CD4-positive, CD25-positive, alpha-beta regulatory T cell (primary cell): ENCODE measurements around the gene ERBB4. TPM values are rescaled to one million over a fixed set of nuclear protein-coding genes. Genes with fewer than 3 reads are reported as not detected.

ENCODE experiments used
- ATAC-seq, 2 donors: fragments of 150-1000 bp; cut with Tn5 transposase; one replicate each; pipeline ENCODE4 v1.10.0; 2021; ENCODE audit warnings: low read depth in 2 of 2, moderate number of reproducible peaks in 2 of 2, moderate library complexity in 1 of 2
- DNase-seq, 3 donors: peaks; one replicate each; pipeline versions ENCODE4 v3.0.0 to v3.0.0-alpha.2; 2012 to 2022; ENCODE audit warnings: mixed read lengths in 1 of 3
- H3K27ac ChIP-seq: one replicate; pipeline ENCODE4 v1.7.0; 2013; ENCODE audit warnings: mild to moderate bottlenecking, low read length; ENCODE audit not compliant: insufficient read depth, poor library complexity, severe bottlenecking
- H3K27me3 ChIP-seq: one replicate; pipeline ENCODE4 v1.7.0; 2013; ENCODE audit warnings: low read length; ENCODE audit not compliant: control insufficient read depth, insufficient read depth
- H3K36me3 ChIP-seq: one replicate; pipeline ENCODE4 v1.7.0; 2013; ENCODE audit warnings: mild to moderate bottlenecking, low read length, moderate library complexity; ENCODE audit not compliant: control insufficient read depth, insufficient read depth
- H3K4me1 ChIP-seq: 2 replicates; pipeline ENCODE4 v1.7.0; 2013; ENCODE audit warnings: mild to moderate bottlenecking, low read length; ENCODE audit not compliant: insufficient read depth, control insufficient read depth, poor library complexity, severe bottlenecking
- H3K4me3 ChIP-seq: one replicate; pipeline ENCODE4 v1.7.0; 2013; ENCODE audit warnings: low read depth, mild to moderate bottlenecking, low read length, moderate library complexity
- H3K9me3 ChIP-seq, 2 experiments: 1 replicate in 1 of 2; 2 replicates in 1 of 2; pipeline ENCODE4 v1.7.0; 2013; ENCODE audit warnings: low read length in 2 of 2, mild to moderate bottlenecking in 1 of 2, moderate library complexity in 1 of 2; ENCODE audit not compliant: control insufficient read depth in 2 of 2
- H3K27ac Mint-ChIP-seq, 3 donors: one replicate each; pipeline ENCODE4 v1.8.0; 2020 to 2022; ENCODE audit warnings: mild to moderate bottlenecking in 3 of 3, mixed read lengths in 3 of 3, moderate library complexity in 2 of 3
- H3K27me3 Mint-ChIP-seq: one replicate; pipeline ENCODE4 v1.8.0; 2022; ENCODE audit warnings: mild to moderate bottlenecking, mixed read lengths
- H3K36me3 Mint-ChIP-seq: one replicate; pipeline ENCODE4 v1.8.0; 2020; ENCODE audit warnings: mixed read lengths
- H3K4me1 Mint-ChIP-seq, 4 donors: one replicate each; pipeline ENCODE4 v1.8.0; 2020 to 2022; ENCODE audit warnings: mixed read lengths in 4 of 4, mild to moderate bottlenecking in 1 of 4
- H3K4me3 Mint-ChIP-seq, 4 donors: one replicate each; pipeline ENCODE4 v1.8.0; 2020 to 2022; ENCODE audit warnings: mild to moderate bottlenecking in 4 of 4, mixed read lengths in 4 of 4, moderate library complexity in 3 of 4
- H3K9me3 Mint-ChIP-seq, 7 donors: one replicate each; pipeline ENCODE4 v1.8.0; 2020 to 2022; ENCODE audit warnings: mixed read lengths in 7 of 7, mild to moderate bottlenecking in 3 of 7, moderate library complexity in 2 of 7
- polyA plus RNA-seq, 4 donors: library from polyadenylated mRNA; unstranded; fragments of 300-500 nt; fragmentation: Illumina TruSeq; gene quantifications; one replicate each; pipeline ENCODE4 v1.2.3, GENCODE V29; 2021
- total RNA-seq: library from RNA; stranded (reverse); gene quantifications from one replicate; pipeline ENCODE4 v1.2.3, GENCODE V29; 2022

ERBB4 gene
- total and polyA plus RNA-seq, 5 donors from 2014 or later, result not detected

DNA sequence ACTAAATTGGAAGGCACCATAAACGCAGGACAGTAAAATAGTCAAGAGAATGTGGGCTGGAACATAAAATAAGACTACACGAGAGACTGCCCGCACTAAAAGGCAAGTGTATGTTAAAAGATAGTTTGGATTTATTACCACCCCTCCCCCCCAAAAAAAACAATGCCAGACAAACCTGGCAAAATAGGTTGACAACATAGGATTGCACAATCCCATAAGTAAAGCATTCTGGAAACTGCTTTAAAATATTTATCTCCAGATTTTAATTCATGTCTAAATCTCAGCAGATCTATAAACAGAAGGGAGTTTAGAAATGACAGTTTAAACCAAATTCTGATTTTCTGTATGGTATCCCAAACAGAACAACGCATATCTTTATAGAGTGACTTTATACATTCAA is 455.1 kb downstream of the ERBB4 start:
- DNase-seq (no peak), ATAC-seq (no peak)
- no peak overlapping the region for H3K4me3 ChIP-seq
- no peaks in the 10 kb centered on the region for H3K27me3 Mint-ChIP-seq
- H3K27ac ChIP-seq, result no peak overlapping the region
- peaks cover 0 to 6% (median 1%) of the 10 kb centered on the region in 7 donors for H3K9me3 Mint-ChIP-seq
- H3K36me3 Mint-ChIP-seq, result no peaks in the 10 kb centered on the region
- no peak overlapping the region for H3K27ac Mint-ChIP-seq
- H3K36me3 ChIP-seq, result no peaks in the 10 kb centered on the region
- no peaks in the 10 kb centered on the region for H3K9me3 ChIP-seq
- no peak overlapping the region for H3K4me3 Mint-ChIP-seq
- H3K4me1 Mint-ChIP-seq, result no peaks in the 10 kb centered on the region
- H3K4me1 ChIP-seq, result no peaks in the 10 kb centered on the region
- no peaks in the 10 kb centered on the region for H3K27me3 ChIP-seq

DNA sequence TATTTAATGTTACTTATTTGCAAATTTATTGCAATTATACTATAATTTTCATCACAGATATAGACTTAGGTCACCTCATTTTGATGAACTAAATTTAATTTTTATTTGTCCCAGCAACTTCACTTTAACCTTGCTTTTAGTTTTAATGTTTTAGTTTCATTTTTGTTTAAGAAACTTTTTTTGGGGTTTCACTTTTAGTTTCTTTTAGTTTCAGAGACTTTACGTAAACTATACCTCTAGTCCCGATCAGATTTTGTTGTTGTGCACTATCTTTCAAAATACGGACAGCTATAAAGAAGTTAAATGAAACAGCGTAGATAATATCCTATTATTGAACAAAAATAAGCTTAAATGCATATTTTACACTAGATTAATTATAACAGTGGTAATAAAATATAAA is 460.5 kb downstream of the ERBB4 start:
- no peaks in the 10 kb centered on the region for H3K4me1 ChIP-seq
- no peak overlapping the region for H3K27ac Mint-ChIP-seq
- H3K4me1 Mint-ChIP-seq, result no peaks in the 10 kb centered on the region
- peaks cover 0 to 5% (median 0%) of the 10 kb centered on the region in 7 donors for H3K9me3 Mint-ChIP-seq
- H3K27me3 ChIP-seq, result no peaks in the 10 kb centered on the region
- H3K27me3 Mint-ChIP-seq, result no peaks in the 10 kb centered on the region
- H3K36me3 ChIP-seq, result no peaks in the 10 kb centered on the region
- peak in 1 of 3 donors; percentile 2 for DNase-seq
- H3K36me3 Mint-ChIP-seq, result no peaks in the 10 kb centered on the region
- H3K9me3 ChIP-seq, result no peaks in the 10 kb centered on the region
- no peak overlapping the region for H3K4me3 ChIP-seq
- no peak for ATAC-seq
- H3K27ac ChIP-seq, result no peak overlapping the region
- H3K4me3 Mint-ChIP-seq, result no peak overlapping the region

DNA sequence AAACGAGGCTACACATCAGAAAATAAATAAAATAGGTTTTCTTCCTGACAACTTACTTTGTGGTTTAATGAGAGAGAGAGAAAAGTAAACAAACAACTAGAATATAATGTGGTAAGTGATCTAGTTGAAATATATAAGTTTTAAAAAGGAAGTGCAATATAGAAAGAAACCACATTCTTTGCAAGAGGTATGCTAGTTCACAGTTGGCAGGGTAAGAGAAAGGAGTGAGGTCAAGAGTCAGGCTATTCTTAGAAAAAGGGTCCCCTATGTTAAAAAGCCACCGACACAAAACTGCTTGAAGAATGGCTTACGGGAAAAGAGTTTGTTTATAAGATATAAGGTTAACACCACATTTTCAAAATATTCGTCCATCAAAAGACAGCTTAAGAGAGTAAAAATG is 462.1 kb downstream of the ERBB4 start:
- no peaks in the 10 kb centered on the region for H3K36me3 ChIP-seq
- H3K36me3 Mint-ChIP-seq, result no peaks in the 10 kb centered on the region
- H3K4me1 ChIP-seq, result no peaks in the 10 kb centered on the region
- H3K4me3 Mint-ChIP-seq, result no peak overlapping the region
- peaks cover 0 to 5% (median 0%) of the 10 kb centered on the region in 7 donors for H3K9me3 Mint-ChIP-seq
- H3K4me3 ChIP-seq, result no peak overlapping the region
- no peaks in the 10 kb centered on the region for H3K4me1 Mint-ChIP-seq
- no peak overlapping the region for H3K27ac Mint-ChIP-seq
- H3K9me3 ChIP-seq, result no peaks in the 10 kb centered on the region
- DNase-seq (no peak), ATAC-seq (no peak)
- no peaks in the 10 kb centered on the region for H3K27me3 Mint-ChIP-seq
- no peak overlapping the region for H3K27ac ChIP-seq
- no peaks in the 10 kb centered on the region for H3K27me3 ChIP-seq

DNA sequence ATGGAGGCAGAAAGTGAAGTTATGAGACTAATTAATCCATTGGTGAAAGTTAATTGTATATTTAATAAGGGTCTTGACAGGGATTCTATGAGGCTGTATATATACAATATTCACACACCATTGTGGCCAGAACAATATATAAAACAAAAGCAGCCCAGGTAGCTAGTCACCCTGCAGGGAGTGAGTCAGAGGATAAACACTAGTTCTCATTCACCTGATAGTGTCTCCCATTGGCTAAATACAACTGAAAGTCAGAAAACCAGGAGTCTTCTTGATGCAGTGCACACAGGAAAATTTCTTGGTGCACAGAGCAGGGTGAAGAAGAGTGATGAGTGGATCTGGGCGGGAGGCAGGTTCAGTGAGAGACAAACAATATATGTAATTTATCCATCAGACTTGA is 465.2 kb downstream of the ERBB4 start:
- peaks cover 0 to 5% (median 2%) of the 10 kb centered on the region in 7 donors for H3K9me3 Mint-ChIP-seq
- no peaks in the 10 kb centered on the region for H3K9me3 ChIP-seq
- H3K36me3 Mint-ChIP-seq, result no peaks in the 10 kb centered on the region
- H3K27me3 ChIP-seq, result no peaks in the 10 kb centered on the region
- no peak overlapping the region for H3K4me3 Mint-ChIP-seq
- H3K36me3 ChIP-seq, result no peaks in the 10 kb centered on the region
- no peaks in the 10 kb centered on the region for H3K27me3 Mint-ChIP-seq
- no peak for DNase-seq
- H3K4me1 Mint-ChIP-seq, result no peaks in the 10 kb centered on the region
- H3K4me1 ChIP-seq, result no peaks in the 10 kb centered on the region
- no peak overlapping the region for H3K27ac Mint-ChIP-seq
- ATAC-seq, result no peak
- no peak overlapping the region for H3K4me3 ChIP-seq
- no peak overlapping the region for H3K27ac ChIP-seq

DNA sequence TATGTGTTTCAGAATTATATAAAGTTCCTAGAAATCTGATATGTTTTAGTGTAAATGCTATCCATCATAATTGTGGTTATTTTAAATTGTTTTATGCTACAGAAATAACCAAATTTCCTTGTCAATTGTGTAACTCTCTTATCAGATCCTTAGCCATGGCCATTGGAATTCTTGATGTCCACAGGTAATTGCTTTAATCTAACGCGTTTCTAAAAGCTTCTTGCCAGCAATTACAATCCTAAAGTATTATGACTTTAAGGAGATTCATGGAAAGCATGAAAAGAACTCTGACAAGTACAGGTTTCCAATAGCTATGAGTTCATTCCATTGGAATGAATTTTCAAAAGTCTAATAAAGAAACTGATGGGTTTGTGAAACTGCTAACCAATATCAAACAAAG is 472.1 kb downstream of the ERBB4 start:
- no peaks in the 10 kb centered on the region for H3K9me3 ChIP-seq
- H3K36me3 ChIP-seq, result no peaks in the 10 kb centered on the region
- Mint-ChIP-seq H3K27ac (no peak overlapping the region), H3K36me3 (no peaks in the 10 kb centered on the region), H3K9me3 (peaks cover 0 to 9% (median 2%) of the 10 kb centered on the region in 7 donors), H3K27me3 (no peaks in the 10 kb centered on the region), H3K4me3 (no peak overlapping the region), H3K4me1 (no peaks in the 10 kb centered on the region)
- DNase-seq (no peak), ATAC-seq (no peak)
- no peak overlapping the region for H3K4me3 ChIP-seq
- no peaks in the 10 kb centered on the region for H3K4me1 ChIP-seq
- H3K27me3 ChIP-seq, result no peaks in the 10 kb centered on the region
- H3K27ac ChIP-seq, result no peak overlapping the region

DNA sequence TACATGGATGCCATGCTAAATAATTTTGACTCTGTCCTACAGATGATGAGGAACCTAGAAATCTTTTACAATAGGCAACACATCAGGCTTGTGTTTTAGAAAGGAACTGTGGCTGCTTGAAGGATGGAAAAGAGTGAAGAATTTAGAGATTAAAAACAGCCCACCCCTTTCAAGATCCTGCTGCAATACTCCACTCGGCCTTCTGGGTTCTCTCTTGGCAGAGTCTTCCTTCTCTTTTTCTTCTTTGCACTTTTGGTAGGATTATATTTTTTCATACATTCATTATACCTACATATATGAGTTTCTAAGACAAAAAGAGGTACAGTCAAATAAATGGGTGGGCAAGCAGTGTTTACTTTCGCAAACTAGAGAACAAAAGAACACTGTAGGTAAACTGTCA is 474.3 kb downstream of the ERBB4 start:
- Histone ChIP-seq H3K36me3 (no peaks in the 10 kb centered on the region), H3K4me1 (no peaks in the 10 kb centered on the region), H3K27me3 (no peaks in the 10 kb centered on the region), H3K4me3 (no peak overlapping the region), H3K27ac (no peak overlapping the region), H3K9me3 (no peaks in the 10 kb centered on the region)
- Mint-ChIP-seq H3K4me1 (no peaks in the 10 kb centered on the region), H3K27ac (no peak overlapping the region), H3K27me3 (no peaks in the 10 kb centered on the region), H3K36me3 (no peaks in the 10 kb centered on the region), H3K4me3 (no peak overlapping the region), H3K9me3 (peaks cover 0 to 11% (median 3%) of the 10 kb centered on the region in 7 donors)
- no peak for DNase-seq
- ATAC-seq, result no peak

DNA sequence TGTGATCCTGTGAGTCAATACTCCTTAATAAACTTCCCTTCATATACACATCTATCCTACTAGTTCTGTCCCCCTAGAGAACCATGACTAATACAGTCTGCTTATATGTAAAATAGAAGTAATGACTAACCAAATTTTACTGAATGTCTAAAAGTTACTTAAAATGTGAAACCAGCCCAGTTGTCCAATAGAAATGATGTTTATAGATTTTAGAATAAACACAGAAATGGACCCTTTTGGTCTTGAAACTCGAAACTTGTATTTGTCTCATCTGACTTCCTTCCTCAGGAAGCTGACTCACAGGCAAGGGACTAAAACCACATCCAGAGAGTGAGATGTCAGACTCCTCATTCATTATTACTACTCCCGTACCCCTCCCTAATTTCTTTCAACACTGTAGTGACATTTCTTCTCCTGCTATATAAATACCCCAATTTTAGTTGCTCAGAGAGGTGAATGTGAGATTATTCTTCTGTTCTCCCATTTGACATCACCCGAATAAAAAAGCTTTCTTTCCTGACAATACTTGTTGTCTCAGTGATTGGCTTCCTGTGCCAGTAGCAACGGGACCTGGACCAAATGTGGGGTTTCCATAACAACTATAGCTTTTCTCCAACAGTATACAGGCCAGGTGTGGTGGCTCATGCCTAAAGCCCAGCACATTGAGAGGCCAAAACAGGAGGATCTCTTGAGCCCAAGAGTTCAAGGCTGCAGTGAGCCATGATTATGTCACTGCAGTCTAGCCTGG is 486.0 kb downstream of the ERBB4 start:
- Histone ChIP-seq H3K36me3 (no peaks in the 10 kb centered on the region), H3K27ac (no peak overlapping the region), H3K4me3 (no peak overlapping the region), H3K9me3 (peaks cover 2 to 5% of the 10 kb centered on the region in 2 experiments), H3K27me3 (no peaks in the 10 kb centered on the region), H3K4me1 (no peaks in the 10 kb centered on the region)
- no peak overlapping the region for H3K4me3 Mint-ChIP-seq
- ATAC-seq (no peak), DNase-seq (peak in 1 of 3 donors; percentile 0)
- H3K36me3 Mint-ChIP-seq, result peaks cover 3% of the 10 kb centered on the region
- H3K9me3 Mint-ChIP-seq, result peaks cover 4 to 38% (median 12%) of the 10 kb centered on the region in 7 donors
- no peaks in the 10 kb centered on the region for H3K27me3 Mint-ChIP-seq
- H3K27ac Mint-ChIP-seq, result peak overlapping the region in 1 of 3 donors; percentile 44
- H3K4me1 Mint-ChIP-seq, result no peaks in the 10 kb centered on the region

DNA sequence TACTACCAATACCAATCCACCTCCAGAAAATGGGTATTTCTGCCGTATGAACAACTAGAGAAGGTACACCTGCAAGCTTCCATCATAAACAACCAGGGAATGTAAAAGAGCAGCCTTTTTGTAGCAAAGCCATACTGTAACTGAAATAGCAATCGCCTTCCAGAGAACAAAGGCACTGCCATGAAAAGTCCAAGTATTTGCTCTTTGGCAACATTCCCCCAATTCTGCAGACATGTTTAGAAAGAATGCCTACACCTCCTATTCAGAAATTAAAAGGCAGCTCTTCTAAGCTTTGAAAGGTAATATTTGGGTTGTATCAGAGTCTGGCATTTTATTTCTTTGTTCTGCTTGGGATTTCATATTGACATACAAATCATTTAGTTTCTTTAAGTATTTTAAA is 487.7 kb downstream of the ERBB4 start:
- Mint-ChIP-seq H3K27me3 (no peaks in the 10 kb centered on the region), H3K4me3 (no peak overlapping the region), H3K27ac (no peak overlapping the region), H3K9me3 (peaks cover 4 to 26% (median 8%) of the 10 kb centered on the region in 7 donors), H3K36me3 (no peaks in the 10 kb centered on the region), H3K4me1 (no peaks in the 10 kb centered on the region)
- H3K27ac ChIP-seq, result no peak overlapping the region
- H3K9me3 ChIP-seq, result peaks cover 2 to 5% of the 10 kb centered on the region in 2 experiments
- H3K4me3 ChIP-seq, result no peak overlapping the region
- ATAC-seq (no peak), DNase-seq (no peak)
- no peaks in the 10 kb centered on the region for H3K4me1 ChIP-seq
- no peaks in the 10 kb centered on the region for H3K36me3 ChIP-seq
- H3K27me3 ChIP-seq, result no peaks in the 10 kb centered on the region
